ENCODE results near the gene LRP2. TPM values are rescaled to one million over a fixed set of nuclear protein-coding genes. Genes with fewer than 3 reads are reported as not detected.

Gene LRP2
- total and polyA plus RNA-seq, 4 donors, result 0.19 to 5.7 (median 0.40) TPM

GRCh38 chr2:169330555-169331198, 31.7 kb downstream of the LRP2 start:
- Histone ChIP-seq H3K4me3 (ENCODE audit: low read depth in 1 of 3, low read length in 3 of 3) (no peak overlapping the region), H3K36me3 (ENCODE audit: control insufficient read depth in 4 of 4, insufficient read depth in 3 of 4, low read depth in 1 of 4, low read length in 3 of 4) (no peaks in the 10 kb centered on the region), H3K27ac (ENCODE audit: low read depth in 1 of 2, low read length in 2 of 2) (no peak overlapping the region), H3K9me3 (ENCODE audit: control insufficient read depth in 4 of 4, low read length in 3 of 4) (no peaks in the 10 kb centered on the region), H3K27me3 (ENCODE audit: control insufficient read depth in 4 of 4, insufficient read depth in 4 of 4, low read length in 3 of 4) (no peaks in the 10 kb centered on the region), H3K9ac (ENCODE audit: low read depth in 1 of 2, low read length in 2 of 2) (no peak overlapping the region), H3K4me1 (ENCODE audit: control insufficient read depth in 4 of 4, insufficient read depth in 4 of 4, low read length in 3 of 4) (no peaks in the 10 kb centered on the region)
- no peak for DNase-seq (ENCODE audit: low spot score)
- TF ChIP-seq HNF4A (conservative IDR thresholded peaks at IDR 0.05) (no peak), ATF3 (IDR thresholded peaks at IDR 0.05) (no peak), HNF4G (IDR thresholded peaks at IDR 0.05) (no peak), MAX (IDR thresholded peaks at IDR 0.05) (no peak), FOXA2 (IDR thresholded peaks at IDR 0.05) (no peak), JUND (IDR thresholded peaks at IDR 0.05) (no peak), NR2F2 (IDR thresholded peaks at IDR 0.05) (no peak), RXRA (IDR thresholded peaks at IDR 0.05) (no peak), YY1 (IDR thresholded peaks at IDR 0.05) (no peak), EGR1 (IDR thresholded peaks at IDR 0.05; ENCODE audit: low read depth in 2 of 2) (no peak), RAD21 (IDR thresholded peaks at IDR 0.05) (no peak)
- 76% methylated on average over 6 of the region's 6 CpGs for WGBS

GRCh38 chr2:169329688-169330554, 32.4 kb downstream of the LRP2 start:
- Histone ChIP-seq H3K4me3 (ENCODE audit: low read depth in 1 of 3, low read length in 3 of 3) (no peak overlapping the region), H3K4me1 (ENCODE audit: control insufficient read depth in 4 of 4, insufficient read depth in 4 of 4, low read length in 3 of 4) (no peaks in the 10 kb centered on the region), H3K27me3 (ENCODE audit: control insufficient read depth in 4 of 4, insufficient read depth in 4 of 4, low read length in 3 of 4) (no peaks in the 10 kb centered on the region), H3K27ac (ENCODE audit: low read depth in 1 of 2, low read length in 2 of 2) (no peak overlapping the region), H3K9me3 (ENCODE audit: control insufficient read depth in 4 of 4, low read length in 3 of 4) (no peaks in the 10 kb centered on the region), H3K9ac (ENCODE audit: low read depth in 1 of 2, low read length in 2 of 2) (no peak overlapping the region), H3K36me3 (ENCODE audit: control insufficient read depth in 4 of 4, insufficient read depth in 3 of 4, low read depth in 1 of 4, low read length in 3 of 4) (no peaks in the 10 kb centered on the region)
- TF ChIP-seq RAD21 (IDR thresholded peaks at IDR 0.05) (no peak), NR2F2 (IDR thresholded peaks at IDR 0.05) (no peak), HNF4A (conservative IDR thresholded peaks at IDR 0.05) (no peak), JUND (IDR thresholded peaks at IDR 0.05) (no peak), MAX (IDR thresholded peaks at IDR 0.05) (no peak), SP1 (IDR thresholded peaks at IDR 0.05) (no peak)
- DNase-seq (ENCODE audit: low spot score), result no peak
- 92% methylated on average over 8 of the region's 8 CpGs for WGBS

GRCh38 chr2:169328785-169329184, 33.5 kb downstream of the LRP2 start:
- Histone ChIP-seq H3K27ac (ENCODE audit: low read depth in 1 of 2, low read length in 2 of 2) (no peak overlapping the region), H3K9ac (ENCODE audit: low read depth in 1 of 2, low read length in 2 of 2) (no peak overlapping the region), H3K4me1 (ENCODE audit: control insufficient read depth in 4 of 4, insufficient read depth in 4 of 4, low read length in 3 of 4) (no peaks in the 10 kb centered on the region), H3K4me3 (ENCODE audit: low read depth in 1 of 3, low read length in 3 of 3) (no peak overlapping the region), H3K27me3 (ENCODE audit: control insufficient read depth in 4 of 4, insufficient read depth in 4 of 4, low read length in 3 of 4) (no peaks in the 10 kb centered on the region), H3K9me3 (ENCODE audit: control insufficient read depth in 4 of 4, low read length in 3 of 4) (no peaks in the 10 kb centered on the region), H3K36me3 (ENCODE audit: control insufficient read depth in 4 of 4, insufficient read depth in 3 of 4, low read depth in 1 of 4, low read length in 3 of 4) (no peaks in the 10 kb centered on the region)
- no peak for DNase-seq (ENCODE audit: low spot score)
- TF ChIP-seq GABPA (IDR thresholded peaks at IDR 0.05 in 1 of 2, conservative IDR thresholded peaks at IDR 0.05 in 1 of 2) (no peak), MAX (IDR thresholded peaks at IDR 0.05) (no peak), CTCF (IDR thresholded peaks at IDR 0.05; ENCODE audit: low read depth, low read length, missing input control) (no peak), NR2F2 (IDR thresholded peaks at IDR 0.05) (no peak), FOXA2 (IDR thresholded peaks at IDR 0.05) (no peak), RXRA (IDR thresholded peaks at IDR 0.05) (no peak), RAD21 (IDR thresholded peaks at IDR 0.05) (no peak), JUND (IDR thresholded peaks at IDR 0.05) (no peak), FOXA1 (IDR thresholded peaks at IDR 0.05) (no peak), REST (IDR thresholded peaks at IDR 0.05) (no peak), SP1 (IDR thresholded peaks at IDR 0.05) (no peak), HNF4G (IDR thresholded peaks at IDR 0.05) (no peak)
- WGBS, result 94% methylated on average over 3 of the region's 3 CpGs

Measured in liver (tissue), 9 donors.